DMS53 (cell line): ENCODE results near the gene SND1.
A peak's percentile ranks its signal among the peaks of the same experiment; 100 is the strongest.

ENCODE experiments used
- DNase-seq: peaks from one replicate; lab custom pipeline; 2025; lab: John Stamatoyannopoulos, UW

SND1 gene

GRCh38 chr7:127905491-127906330, 253.7 kb downstream of the SND1 start:
- DNase-seq, result peak; percentile 21

- peak; percentile 83 for DNase-seq
Measured at GRCh38 chr7:127907110-127908040, 255.4 kb downstream of the SND1 start.

- DNase-seq, result no peak
Measured at GRCh38 chr7:127908430-127909258, 256.6 kb downstream of the SND1 start.

- no peak for DNase-seq
Measured at GRCh38 chr7:127909424-127910152, 257.6 kb downstream of the SND1 start.

- no peak for DNase-seq
Measured at GRCh38 chr7:127910670-127911069, 258.7 kb downstream of the SND1 start.

- no peak for DNase-seq
Measured at GRCh38 chr7:127911968-127912511, 260.0 kb downstream of the SND1 start.

- peak; percentile 72 for DNase-seq
Measured at GRCh38 chr7:127912901-127913300, 260.9 kb downstream of the SND1 start.

GRCh38 chr7:127913686-127914085, 261.7 kb downstream of the SND1 start:
- no peak for DNase-seq

- no peak for DNase-seq
Measured at GRCh38 chr7:127914693-127915092, 262.7 kb downstream of the SND1 start.

- no peak for DNase-seq
Measured at GRCh38 chr7:127916735-127917134, 264.7 kb downstream of the SND1 start.

GRCh38 chr7:127918130-127918529, 266.1 kb downstream of the SND1 start:
- DNase-seq, result no peak

- DNase-seq, result no peak
Measured at GRCh38 chr7:127920787-127921438, 268.9 kb downstream of the SND1 start.

GRCh38 chr7:127922656-127923055, 270.7 kb downstream of the SND1 start:
- DNase-seq, result no peak

- DNase-seq, result no peak
Measured at GRCh38 chr7:127924874-127925273, 272.9 kb downstream of the SND1 start.

- no peak for DNase-seq
Measured at GRCh38 chr7:127927348-127927696, 275.3 kb downstream of the SND1 start.

GRCh38 chr7:127928222-127928621, 276.2 kb downstream of the SND1 start:
- no peak for DNase-seq

- no peak for DNase-seq
Measured at GRCh38 chr7:127928852-127929251, 276.9 kb downstream of the SND1 start.

GRCh38 chr7:127930341-127931328, 278.6 kb downstream of the SND1 start:
- DNase-seq, result no peak

- DNase-seq, result no peak
Measured at GRCh38 chr7:127932076-127932475, 280.1 kb downstream of the SND1 start.
